ENCODE data around the gene PIGM.

DNA sequence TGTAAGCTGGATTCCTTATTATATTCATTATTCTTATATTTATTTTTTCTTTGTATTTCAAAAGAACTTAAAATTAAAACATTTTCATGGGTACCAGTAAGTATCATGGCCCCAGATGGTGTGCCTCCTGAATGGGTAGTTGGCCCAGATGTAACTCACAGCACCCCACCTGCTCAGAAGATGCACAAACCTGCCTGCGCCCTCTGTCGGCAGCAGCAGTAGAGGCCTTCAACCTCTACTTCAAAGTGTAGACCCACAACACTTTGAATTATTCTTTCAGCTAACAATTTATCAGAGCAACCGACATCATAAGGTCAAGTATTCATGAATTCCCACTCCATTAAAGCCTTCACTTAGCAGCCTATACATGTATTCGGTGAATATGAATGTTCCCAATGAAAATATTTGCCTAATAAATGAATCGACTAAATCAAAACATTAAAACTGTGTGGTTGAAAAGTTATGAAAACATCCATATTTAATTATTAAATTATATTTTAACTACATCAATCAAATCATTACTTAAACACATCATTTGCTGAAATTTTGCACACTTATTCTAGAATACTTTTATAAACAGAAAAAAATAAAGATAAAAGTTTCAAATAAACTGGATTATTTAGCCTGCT lies 25.4 kb downstream of the PIGM start:
- TF ChIP-seq, protein P1, sequence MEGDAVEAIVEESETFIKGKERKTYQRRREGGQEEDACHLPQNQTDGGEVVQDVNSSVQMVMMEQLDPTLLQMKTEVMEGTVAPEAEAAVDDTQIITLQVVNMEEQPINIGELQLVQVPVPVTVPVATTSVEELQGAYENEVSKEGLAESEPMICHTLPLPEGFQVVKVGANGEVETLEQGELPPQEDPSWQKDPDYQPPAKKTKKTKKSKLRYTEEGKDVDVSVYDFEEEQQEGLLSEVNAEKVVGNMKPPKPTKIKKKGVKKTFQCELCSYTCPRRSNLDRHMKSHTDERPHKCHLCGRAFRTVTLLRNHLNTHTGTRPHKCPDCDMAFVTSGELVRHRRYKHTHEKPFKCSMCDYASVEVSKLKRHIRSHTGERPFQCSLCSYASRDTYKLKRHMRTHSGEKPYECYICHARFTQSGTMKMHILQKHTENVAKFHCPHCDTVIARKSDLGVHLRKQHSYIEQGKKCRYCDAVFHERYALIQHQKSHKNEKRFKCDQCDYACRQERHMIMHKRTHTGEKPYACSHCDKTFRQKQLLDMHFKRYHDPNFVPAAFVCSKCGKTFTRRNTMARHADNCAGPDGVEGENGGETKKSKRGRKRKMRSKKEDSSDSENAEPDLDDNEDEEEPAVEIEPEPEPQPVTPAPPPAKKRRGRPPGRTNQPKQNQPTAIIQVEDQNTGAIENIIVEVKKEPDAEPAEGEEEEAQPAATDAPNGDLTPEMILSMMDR (IDR thresholded peaks at IDR 0.05): peak in 1 of 3 donors; percentile 44
- no peak for TF ChIP-seq POLR2A (IDR thresholded peaks at IDR 0.05)

Data from lower leg skin (tissue), 3 donors.